OCI-LY3 (cell line): ENCODE data around the gene PCK2.

Experiments
- EZH2phosphoT487 ChIP-seq: fragments of 200-600 bp; shearing (Covaris generic); IDR thresholded peaks from 2 replicates; pipeline ENCODE4 v1.6.1; 2018; ENCODE audit warnings: antibody characterized with exemption, mixed run types, low read depth
- TF ChIP-seq, protein P1 (sequence below): fragments of 200-600, 300-600 bp; sonication (generic); IDR thresholded peaks from 2 replicates; pipeline ENCODE4 v1.5.1; 2014; ENCODE audit warnings: antibody characterized with exemption, low read length, low read depth

DNA sequence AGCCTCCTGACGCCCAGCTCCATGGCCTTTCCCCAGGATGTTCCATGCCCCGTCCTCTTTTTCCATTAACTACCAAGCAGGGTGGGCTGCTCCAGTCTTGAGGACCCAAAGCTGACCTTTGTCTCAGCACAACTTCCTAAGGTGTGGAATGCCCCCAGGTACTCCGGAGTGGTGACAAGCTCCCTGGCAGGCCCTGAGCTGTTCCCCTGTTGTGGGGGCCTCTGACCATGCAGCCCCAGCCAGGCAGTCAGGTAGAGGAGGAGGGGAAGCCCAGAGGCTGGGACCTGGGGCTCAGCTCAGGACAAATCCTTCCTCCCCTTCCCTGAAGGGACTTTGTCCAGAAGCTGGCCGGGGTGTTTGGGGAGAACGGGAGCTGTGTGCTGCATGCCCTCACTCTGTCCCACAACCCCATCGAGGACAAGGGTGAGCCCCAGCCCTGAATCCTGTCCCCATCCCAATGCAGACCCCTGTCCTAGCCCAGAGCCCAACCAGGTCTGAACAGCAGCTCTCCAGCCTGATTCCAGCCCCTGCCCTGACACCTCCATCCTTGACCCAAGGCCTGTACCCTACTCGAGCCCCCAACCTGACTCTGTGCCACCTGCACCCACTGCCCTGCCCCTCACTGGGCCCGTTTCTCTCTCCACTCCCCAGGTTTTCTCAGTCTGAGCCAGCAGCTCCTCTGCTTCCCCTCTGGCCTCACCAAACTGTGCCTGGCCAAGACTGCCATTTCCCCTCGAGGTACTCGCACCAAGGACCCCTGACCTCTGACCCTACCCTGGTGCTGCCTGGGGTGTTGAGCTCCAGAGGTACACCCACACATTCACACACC lies 37.9 kb upstream of the PCK2 start:
- TF ChIP-seq, protein P1, sequence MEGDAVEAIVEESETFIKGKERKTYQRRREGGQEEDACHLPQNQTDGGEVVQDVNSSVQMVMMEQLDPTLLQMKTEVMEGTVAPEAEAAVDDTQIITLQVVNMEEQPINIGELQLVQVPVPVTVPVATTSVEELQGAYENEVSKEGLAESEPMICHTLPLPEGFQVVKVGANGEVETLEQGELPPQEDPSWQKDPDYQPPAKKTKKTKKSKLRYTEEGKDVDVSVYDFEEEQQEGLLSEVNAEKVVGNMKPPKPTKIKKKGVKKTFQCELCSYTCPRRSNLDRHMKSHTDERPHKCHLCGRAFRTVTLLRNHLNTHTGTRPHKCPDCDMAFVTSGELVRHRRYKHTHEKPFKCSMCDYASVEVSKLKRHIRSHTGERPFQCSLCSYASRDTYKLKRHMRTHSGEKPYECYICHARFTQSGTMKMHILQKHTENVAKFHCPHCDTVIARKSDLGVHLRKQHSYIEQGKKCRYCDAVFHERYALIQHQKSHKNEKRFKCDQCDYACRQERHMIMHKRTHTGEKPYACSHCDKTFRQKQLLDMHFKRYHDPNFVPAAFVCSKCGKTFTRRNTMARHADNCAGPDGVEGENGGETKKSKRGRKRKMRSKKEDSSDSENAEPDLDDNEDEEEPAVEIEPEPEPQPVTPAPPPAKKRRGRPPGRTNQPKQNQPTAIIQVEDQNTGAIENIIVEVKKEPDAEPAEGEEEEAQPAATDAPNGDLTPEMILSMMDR: no peak
- no peak for TF ChIP-seq EZH2phosphoT487
